ENCODE measurements around the gene ATL3. TPM values are rescaled to one million over a fixed set of nuclear protein-coding genes. Genes with fewer than 3 reads are reported as not detected.

Gene ATL3
- total and polyA plus RNA-seq, 4 donors: 5.9 to 33.6 (median 16.2) TPM

GRCh38 chr11:63713766-63714165 is 42.6 kb upstream of the ATL3 start:
- DNase-seq (ENCODE audit: low spot score): no peak
- 89% methylated on average over 2 of the region's 2 CpGs for WGBS
- Histone ChIP-seq H3K36me3 (ENCODE audit: control insufficient read depth in 4 of 4, insufficient read depth in 3 of 4, low read depth in 1 of 4, low read length in 3 of 4) (no peaks in the 10 kb centered on the region), H3K27ac (ENCODE audit: low read depth in 1 of 2, low read length in 2 of 2) (no peak overlapping the region), H3K4me1 (ENCODE audit: control insufficient read depth in 4 of 4, insufficient read depth in 4 of 4, low read length in 3 of 4) (peaks cover 0 to 1% (median 0%) of the 10 kb centered on the region in 4 donors), H3K9me3 (ENCODE audit: control insufficient read depth in 4 of 4, low read length in 3 of 4) (no peaks in the 10 kb centered on the region), H3K9ac (ENCODE audit: low read depth in 1 of 2, low read length in 2 of 2) (no peak overlapping the region), H3K27me3 (ENCODE audit: control insufficient read depth in 4 of 4, insufficient read depth in 4 of 4, low read length in 3 of 4) (no peaks in the 10 kb centered on the region), H3K4me3 (ENCODE audit: low read depth in 1 of 3, low read length in 3 of 3) (no peak overlapping the region)
- TF ChIP-seq MAX (IDR thresholded peaks at IDR 0.05): no peak
- TF ChIP-seq, protein P1, sequence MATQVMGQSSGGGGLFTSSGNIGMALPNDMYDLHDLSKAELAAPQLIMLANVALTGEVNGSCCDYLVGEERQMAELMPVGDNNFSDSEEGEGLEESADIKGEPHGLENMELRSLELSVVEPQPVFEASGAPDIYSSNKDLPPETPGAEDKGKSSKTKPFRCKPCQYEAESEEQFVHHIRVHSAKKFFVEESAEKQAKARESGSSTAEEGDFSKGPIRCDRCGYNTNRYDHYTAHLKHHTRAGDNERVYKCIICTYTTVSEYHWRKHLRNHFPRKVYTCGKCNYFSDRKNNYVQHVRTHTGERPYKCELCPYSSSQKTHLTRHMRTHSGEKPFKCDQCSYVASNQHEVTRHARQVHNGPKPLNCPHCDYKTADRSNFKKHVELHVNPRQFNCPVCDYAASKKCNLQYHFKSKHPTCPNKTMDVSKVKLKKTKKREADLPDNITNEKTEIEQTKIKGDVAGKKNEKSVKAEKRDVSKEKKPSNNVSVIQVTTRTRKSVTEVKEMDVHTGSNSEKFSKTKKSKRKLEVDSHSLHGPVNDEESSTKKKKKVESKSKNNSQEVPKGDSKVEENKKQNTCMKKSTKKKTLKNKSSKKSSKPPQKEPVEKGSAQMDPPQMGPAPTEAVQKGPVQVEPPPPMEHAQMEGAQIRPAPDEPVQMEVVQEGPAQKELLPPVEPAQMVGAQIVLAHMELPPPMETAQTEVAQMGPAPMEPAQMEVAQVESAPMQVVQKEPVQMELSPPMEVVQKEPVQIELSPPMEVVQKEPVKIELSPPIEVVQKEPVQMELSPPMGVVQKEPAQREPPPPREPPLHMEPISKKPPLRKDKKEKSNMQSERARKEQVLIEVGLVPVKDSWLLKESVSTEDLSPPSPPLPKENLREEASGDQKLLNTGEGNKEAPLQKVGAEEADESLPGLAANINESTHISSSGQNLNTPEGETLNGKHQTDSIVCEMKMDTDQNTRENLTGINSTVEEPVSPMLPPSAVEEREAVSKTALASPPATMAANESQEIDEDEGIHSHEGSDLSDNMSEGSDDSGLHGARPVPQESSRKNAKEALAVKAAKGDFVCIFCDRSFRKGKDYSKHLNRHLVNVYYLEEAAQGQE (IDR thresholded peaks at IDR 0.05): no peak

DNA sequence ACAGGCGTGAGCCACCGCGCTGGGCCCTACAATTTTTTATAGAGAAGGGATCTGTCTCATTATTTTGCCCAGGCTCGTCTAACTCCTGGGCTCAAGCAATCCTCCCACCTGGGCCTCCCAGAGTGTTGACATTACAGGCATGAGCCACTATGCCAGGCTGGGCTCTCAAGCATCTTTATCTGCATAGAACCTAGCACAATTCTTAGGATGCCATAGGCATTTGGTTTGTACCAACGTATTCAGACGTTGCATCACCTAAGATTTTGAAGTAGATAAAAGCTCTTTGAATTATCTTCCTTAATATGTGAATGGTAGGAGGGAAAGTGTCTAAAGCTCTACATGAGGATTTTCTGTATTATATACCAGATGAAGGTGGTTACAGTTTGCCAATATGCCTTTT is 40.7 kb upstream of the ATL3 start:
- DNase-seq (ENCODE audit: low spot score): no peak
- 95% methylated on average over 6 of the region's 6 CpGs for WGBS
- peaks cover 0 to 1% (median 0%) of the 10 kb centered on the region in 4 donors for H3K4me1 ChIP-seq (ENCODE audit: control insufficient read depth in 4 of 4, insufficient read depth in 4 of 4, low read length in 3 of 4)
- H3K27ac ChIP-seq (ENCODE audit: low read depth in 1 of 2, low read length in 2 of 2): no peak overlapping the region
- peaks cover 0 to 2% (median under 1%) of the 10 kb centered on the region in 4 donors for H3K36me3 ChIP-seq (ENCODE audit: control insufficient read depth in 4 of 4, insufficient read depth in 3 of 4, low read depth in 1 of 4, low read length in 3 of 4)
- H3K9me3 ChIP-seq (ENCODE audit: control insufficient read depth in 4 of 4, low read length in 3 of 4): no peaks in the 10 kb centered on the region
- H3K9ac ChIP-seq (ENCODE audit: low read depth in 1 of 2, low read length in 2 of 2): no peak overlapping the region
- H3K4me3 ChIP-seq (ENCODE audit: low read depth in 1 of 3, low read length in 3 of 3): no peak overlapping the region
- H3K27me3 ChIP-seq (ENCODE audit: control insufficient read depth in 4 of 4, insufficient read depth in 4 of 4, low read length in 3 of 4): no peaks in the 10 kb centered on the region
- TF ChIP-seq, protein P1 (IDR thresholded peaks at IDR 0.05): no peak
- TF ChIP-seq YY1 (IDR thresholded peaks at IDR 0.05): no peak
- no peak for TF ChIP-seq HNF4A (conservative IDR thresholded peaks at IDR 0.05)
- no peak for TF ChIP-seq EGR1 (IDR thresholded peaks at IDR 0.05; ENCODE audit: low read depth in 2 of 2)
- TF ChIP-seq NR2F2 (IDR thresholded peaks at IDR 0.05): no peak
- TF ChIP-seq FOXA2 (IDR thresholded peaks at IDR 0.05): no peak
- TF ChIP-seq GABPA (IDR thresholded peaks at IDR 0.05 in 1 of 2, conservative IDR thresholded peaks at IDR 0.05 in 1 of 2): no peak
- TF ChIP-seq TAF1 (conservative IDR thresholded peaks at IDR 0.05): no peak
- TF ChIP-seq, protein P2, sequence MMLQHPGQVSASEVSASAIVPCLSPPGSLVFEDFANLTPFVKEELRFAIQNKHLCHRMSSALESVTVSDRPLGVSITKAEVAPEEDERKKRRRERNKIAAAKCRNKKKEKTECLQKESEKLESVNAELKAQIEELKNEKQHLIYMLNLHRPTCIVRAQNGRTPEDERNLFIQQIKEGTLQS (IDR thresholded peaks at IDR 0.05): no peak
- TF ChIP-seq FOXA1 (IDR thresholded peaks at IDR 0.05): no peak
- no peak for TF ChIP-seq ZBTB33 (IDR thresholded peaks at IDR 0.05)
- TF ChIP-seq SP1 (IDR thresholded peaks at IDR 0.05): no peak
- no peak for TF ChIP-seq MAX (IDR thresholded peaks at IDR 0.05)
- no peak for TF ChIP-seq CTCF (IDR thresholded peaks at IDR 0.05; ENCODE audit: low read depth, low read length, missing input control)
- TF ChIP-seq RAD21 (IDR thresholded peaks at IDR 0.05): no peak
- TF ChIP-seq RXRA (IDR thresholded peaks at IDR 0.05): no peak
- TF ChIP-seq HNF4G (IDR thresholded peaks at IDR 0.05): no peak
- TF ChIP-seq JUND (IDR thresholded peaks at IDR 0.05): no peak

Measured in liver (tissue), 9 donors.